ENCODE data around the gene FBXL14. TPM values are rescaled to one million over a fixed set of nuclear protein-coding genes. Genes with fewer than 3 reads are reported as not detected.

Gene FBXL14
- polyA plus RNA-seq, 1 donor from 2014 or later = 15.1 TPM

GRCh38 chr12:1519642-1520041 is 74.7 kb downstream of the FBXL14 start:
- no peak overlapping the region for H3K4me2 ChIP-seq (ENCODE audit: low read length)
- no peaks in the 10 kb centered on the region for H3F3A ChIP-seq (ENCODE audit: insufficient read depth, low read length, poor library complexity, severe bottlenecking)
- no peak overlapping the region for H3K9ac ChIP-seq (ENCODE audit: low read length)
- H3K4me3 ChIP-seq (ENCODE audit: low read length) = no peak overlapping the region
- H3K27me3 ChIP-seq (ENCODE audit: insufficient read depth, low read depth, low read length) = no peaks in the 10 kb centered on the region
- TF ChIP-seq SMC3 (conservative IDR thresholded peaks at IDR 0.05; ENCODE audit: poor library complexity) = no peak
- no peak for TF ChIP-seq TAF1 (IDR thresholded peaks at IDR 0.05; ENCODE audit: low read depth)
- TF ChIP-seq EP300 (conservative IDR thresholded peaks at IDR 0.05; ENCODE audit: poor library complexity, severe bottlenecking) = no peak
- no peak for TF ChIP-seq REST (IDR thresholded peaks at IDR 0.05; ENCODE audit: borderline replicate concordance)
- TF ChIP-seq CTCF (IDR thresholded peaks at IDR 0.05; ENCODE audit: poor library complexity, severe bottlenecking) = no peak
- TF ChIP-seq MXI1 (conservative IDR thresholded peaks at IDR 0.05; ENCODE audit: poor library complexity, severe bottlenecking) = no peak
- no peak for TF ChIP-seq RAD21 (conservative IDR thresholded peaks at IDR 0.05)
- TF ChIP-seq POLR2AphosphoS5 (IDR thresholded peaks at IDR 0.05) = no peak
- TF ChIP-seq EZH2 (IDR thresholded peaks at IDR 0.05; ENCODE audit: borderline replicate concordance, insufficient read depth, low read length, poor library complexity, severe bottlenecking) = no peak
- H3K79me2 ChIP-seq (replicated peaks; ENCODE audit: insufficient read depth, low read length) = no peaks in the 10 kb centered on the region
- no peak overlapping the region for H3K27ac ChIP-seq (ENCODE audit: low read length)
- no peaks in the 10 kb centered on the region for H4K20me1 ChIP-seq (ENCODE audit: insufficient read depth)
- peaks cover 2% of the 10 kb centered on the region for H3K9me3 ChIP-seq (ENCODE audit: low read length)
- no peaks in the 10 kb centered on the region for H3K9me2 ChIP-seq (ENCODE audit: insufficient read depth, low read length)
- no peaks in the 10 kb centered on the region for H3K36me3 ChIP-seq (ENCODE audit: insufficient read depth, low read length)
- H2AFZ ChIP-seq (ENCODE audit: low read depth, low read length) = no peak overlapping the region

GRCh38 chr12:1518591-1519516 is 75.5 kb downstream of the FBXL14 start:
- Histone ChIP-seq H3F3A (ENCODE audit: insufficient read depth, low read length, poor library complexity, severe bottlenecking) (no peaks in the 10 kb centered on the region), H4K20me1 (ENCODE audit: insufficient read depth) (no peaks in the 10 kb centered on the region), H3K4me3 (ENCODE audit: low read length) (no peak overlapping the region), H3K36me3 (ENCODE audit: insufficient read depth, low read length) (no peaks in the 10 kb centered on the region), H3K9ac (ENCODE audit: low read length) (no peak overlapping the region), H3K4me2 (ENCODE audit: low read length) (no peak overlapping the region), H3K27ac (ENCODE audit: low read length) (no peak overlapping the region), H3K9me3 (ENCODE audit: low read length) (peaks cover 5% of the 10 kb centered on the region), H3K9me2 (ENCODE audit: insufficient read depth, low read length) (no peaks in the 10 kb centered on the region), H3K79me2 (replicated peaks; ENCODE audit: insufficient read depth, low read length) (no peaks in the 10 kb centered on the region), H3K27me3 (ENCODE audit: insufficient read depth, low read depth, low read length) (no peaks in the 10 kb centered on the region), H2AFZ (ENCODE audit: low read depth, low read length) (no peak overlapping the region)
- TF ChIP-seq TAF1 (IDR thresholded peaks at IDR 0.05; ENCODE audit: low read depth) (no peak), REST (IDR thresholded peaks at IDR 0.05; ENCODE audit: borderline replicate concordance) (no peak), EZH2 (IDR thresholded peaks at IDR 0.05; ENCODE audit: borderline replicate concordance, insufficient read depth, low read length, poor library complexity, severe bottlenecking) (no peak), SMC3 (conservative IDR thresholded peaks at IDR 0.05; ENCODE audit: poor library complexity) (no peak), CTCF (IDR thresholded peaks at IDR 0.05; ENCODE audit: poor library complexity, severe bottlenecking) (no peak), EP300 (conservative IDR thresholded peaks at IDR 0.05; ENCODE audit: poor library complexity, severe bottlenecking) (no peak), MXI1 (conservative IDR thresholded peaks at IDR 0.05; ENCODE audit: poor library complexity, severe bottlenecking) (no peak)
